Measurements from ENCODE around the gene TFDP1. TPM values are rescaled to one million over a fixed set of nuclear protein-coding genes. Genes with fewer than 3 reads are reported as not detected.
"Not testable (repeated sequence)": the region's sequence is repeated elsewhere in the genome, so short reads cannot be mapped to it uniquely, and the experiment has no call there.

Gene TFDP1
- total RNA-seq, 4 donors from 2014 or later: 30.7 to 42.2 (median 32.1) TPM

DNA sequence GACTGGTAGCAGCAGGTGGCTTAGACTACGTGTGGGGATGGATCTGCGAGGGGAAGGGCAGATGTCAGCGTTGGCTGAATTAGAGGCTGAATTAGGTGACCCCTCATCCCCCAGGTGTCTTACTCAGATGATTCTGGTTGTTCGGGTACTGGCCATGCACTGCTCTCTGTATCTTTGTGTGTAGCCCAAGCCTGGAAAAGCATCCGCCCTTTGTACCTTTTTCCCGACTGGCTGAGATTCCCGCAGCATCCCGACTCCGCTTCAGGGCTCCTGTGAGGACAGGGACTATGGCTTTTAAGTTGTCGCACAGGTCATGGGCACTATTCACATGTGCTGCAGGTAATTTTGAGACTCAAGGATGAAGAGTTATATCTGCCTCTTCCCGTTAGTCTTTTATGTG, 7.2 kb downstream of the TFDP1 start:
- no peak overlapping the region for H3K27ac ChIP-seq (replicated peaks in 1 of 4)
- TF ChIP-seq POLR2AphosphoS5 (IDR thresholded peaks at IDR 0.05) (no peak), POLR2A (IDR thresholded peaks at IDR 0.05; ENCODE audit: low read depth) (no peak), EP300 (IDR thresholded peaks at IDR 0.05) (no peak)
- TF ChIP-seq, protein P1, sequence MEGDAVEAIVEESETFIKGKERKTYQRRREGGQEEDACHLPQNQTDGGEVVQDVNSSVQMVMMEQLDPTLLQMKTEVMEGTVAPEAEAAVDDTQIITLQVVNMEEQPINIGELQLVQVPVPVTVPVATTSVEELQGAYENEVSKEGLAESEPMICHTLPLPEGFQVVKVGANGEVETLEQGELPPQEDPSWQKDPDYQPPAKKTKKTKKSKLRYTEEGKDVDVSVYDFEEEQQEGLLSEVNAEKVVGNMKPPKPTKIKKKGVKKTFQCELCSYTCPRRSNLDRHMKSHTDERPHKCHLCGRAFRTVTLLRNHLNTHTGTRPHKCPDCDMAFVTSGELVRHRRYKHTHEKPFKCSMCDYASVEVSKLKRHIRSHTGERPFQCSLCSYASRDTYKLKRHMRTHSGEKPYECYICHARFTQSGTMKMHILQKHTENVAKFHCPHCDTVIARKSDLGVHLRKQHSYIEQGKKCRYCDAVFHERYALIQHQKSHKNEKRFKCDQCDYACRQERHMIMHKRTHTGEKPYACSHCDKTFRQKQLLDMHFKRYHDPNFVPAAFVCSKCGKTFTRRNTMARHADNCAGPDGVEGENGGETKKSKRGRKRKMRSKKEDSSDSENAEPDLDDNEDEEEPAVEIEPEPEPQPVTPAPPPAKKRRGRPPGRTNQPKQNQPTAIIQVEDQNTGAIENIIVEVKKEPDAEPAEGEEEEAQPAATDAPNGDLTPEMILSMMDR (IDR thresholded peaks at IDR 0.05): no peak
- no peaks in the 10 kb centered on the region for H3K27me3 ChIP-seq
- no peaks in the 10 kb centered on the region for H3K9me3 ChIP-seq
- H3K4me1 ChIP-seq: peaks cover 0 to 20% (median 7%) of the 10 kb centered on the region in 4 donors
- WGBS: 91% methylated on average over 10 of the region's 11 CpGs
- H3K4me3 ChIP-seq: no peak overlapping the region
- intact Hi-C loops (cut with DNase I): no loop called here
- H3K36me3 ChIP-seq: peaks cover 0 to 50% (median 11%) of the 10 kb centered on the region in 4 donors
- DNase-seq (ENCODE audit: extremely low spot score): no peak

DNA sequence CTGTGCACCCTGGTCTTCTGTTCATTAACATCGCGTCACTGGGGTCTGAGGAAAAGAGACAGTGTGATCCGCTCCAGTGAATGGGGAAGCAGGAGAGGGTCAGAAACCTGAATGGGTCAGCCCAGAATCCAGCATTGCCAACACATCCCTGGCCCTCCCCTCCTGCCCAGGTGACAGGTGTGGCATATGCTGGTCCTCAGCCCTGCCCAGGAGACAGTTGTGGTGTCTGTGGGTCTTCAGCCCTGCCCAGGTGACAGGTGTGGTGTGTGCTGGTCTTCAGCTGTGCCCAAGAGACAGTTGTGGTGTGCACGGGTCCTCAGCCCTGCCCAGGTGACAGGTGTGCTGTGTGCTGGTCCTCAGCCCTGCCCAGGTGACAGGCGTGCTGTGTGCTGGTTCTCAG, 8.0 kb downstream of the TFDP1 start:
- no peak overlapping the region for H3K4me3 ChIP-seq
- 100% methylated on average over 4 of the region's 5 CpGs for WGBS
- H3K36me3 ChIP-seq: peaks cover 0 to 48% (median 12%) of the 10 kb centered on the region in 4 donors
- H3K9me3 ChIP-seq: no peaks in the 10 kb centered on the region
- no peaks in the 10 kb centered on the region for H3K27me3 ChIP-seq
- no peak for DNase-seq (ENCODE audit: extremely low spot score)
- intact Hi-C loops (cut with DNase I): no loop called here
- peaks cover 0 to 14% (median 4%) of the 10 kb centered on the region in 4 donors for H3K4me1 ChIP-seq
- H3K27ac ChIP-seq (replicated peaks in 1 of 4): no peak overlapping the region
- TF ChIP-seq POLR2A (IDR thresholded peaks at IDR 0.05; ENCODE audit: low read depth) (no peak), EP300 (IDR thresholded peaks at IDR 0.05) (no peak), POLR2AphosphoS5 (IDR thresholded peaks at IDR 0.05) (no peak)
- TF ChIP-seq, protein P1 (IDR thresholded peaks at IDR 0.05): no peak

DNA sequence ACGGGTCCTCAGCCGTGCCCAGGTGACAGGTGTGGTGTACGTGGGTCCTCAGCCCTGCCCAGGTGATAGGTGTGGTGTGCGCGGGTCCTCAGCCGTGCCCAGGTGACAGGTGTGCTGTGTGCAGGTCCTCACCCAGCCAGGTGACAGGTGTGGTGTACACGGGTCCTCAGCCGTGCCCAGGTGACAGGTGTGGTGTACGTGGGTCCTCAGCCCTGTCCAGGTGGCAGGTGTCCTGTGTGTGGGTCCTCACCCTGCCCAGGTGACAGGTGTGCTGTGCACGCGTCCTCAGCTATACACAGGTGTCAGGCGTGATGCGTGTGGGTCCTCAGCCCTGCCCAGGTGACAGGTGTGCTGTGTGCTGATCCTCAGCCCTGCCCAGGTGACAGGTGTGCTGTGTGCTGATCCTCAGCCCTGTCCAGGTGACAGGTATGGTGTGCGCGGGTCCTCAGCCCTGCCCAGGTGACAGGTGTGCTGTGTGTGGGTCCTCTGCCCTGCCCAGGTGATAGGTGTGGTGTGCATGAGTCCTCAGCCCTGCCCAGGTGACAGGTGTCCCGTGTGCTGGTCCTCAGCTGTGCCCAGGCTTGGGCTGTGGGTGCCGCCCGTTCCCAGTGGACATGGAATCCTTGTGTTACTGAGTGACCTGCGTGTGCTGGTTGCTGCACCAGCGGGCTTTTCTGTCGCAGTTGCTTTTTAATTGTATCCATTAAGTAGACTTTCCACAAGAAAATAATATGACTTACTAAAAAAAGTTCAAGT, 9.7 kb downstream of the TFDP1 start:
- H3K4me3 ChIP-seq; H3K4me1 ChIP-seq; H3K27me3 ChIP-seq; H3K9me3 ChIP-seq; H3K27ac ChIP-seq (replicated peaks in 1 of 4); intact Hi-C loops (cut with DNase I); DNase-seq (ENCODE audit: extremely low spot score): not testable (repeated sequence)
- WGBS: 96% methylated on average over 11 of the region's 21 CpGs
- peaks cover 0 to 48% (median 14%) of the 10 kb centered on the region in 4 donors for H3K36me3 ChIP-seq

DNA sequence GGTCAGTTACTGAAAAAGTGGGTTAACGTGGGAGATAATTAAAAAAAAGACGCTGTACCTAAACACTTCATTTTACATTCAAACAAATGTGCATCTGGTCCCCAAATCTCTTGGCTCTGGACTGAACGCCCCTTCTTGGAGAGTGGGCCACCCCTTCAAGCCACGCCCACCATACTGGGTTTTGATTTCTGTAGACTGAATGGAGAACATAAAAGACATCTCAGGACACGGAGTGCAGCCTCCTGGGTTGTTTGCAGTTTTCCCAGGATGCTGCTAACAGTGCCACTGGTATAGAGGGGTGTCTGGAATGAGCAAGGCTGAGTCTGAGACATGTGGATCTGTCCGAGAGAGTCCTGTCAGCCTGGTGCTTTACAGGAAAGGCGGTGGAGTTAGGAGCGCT, 10.6 kb downstream of the TFDP1 start:
- peaks cover 0 to under 1% (median 0%) of the 10 kb centered on the region in 4 donors for H3K4me1 ChIP-seq
- H3K9me3 ChIP-seq: no peaks in the 10 kb centered on the region
- DNase-seq (ENCODE audit: extremely low spot score): no peak
- TF ChIP-seq, protein P1 (IDR thresholded peaks at IDR 0.05): no peak
- peaks cover 0 to 48% (median 14%) of the 10 kb centered on the region in 4 donors for H3K36me3 ChIP-seq
- H3K27me3 ChIP-seq: no peaks in the 10 kb centered on the region
- 95% methylated on average over 8 of the region's 8 CpGs for WGBS
- intact Hi-C loops (cut with DNase I): no loop called here
- no peak overlapping the region for H3K27ac ChIP-seq (replicated peaks in 1 of 4)
- H3K4me3 ChIP-seq: no peak overlapping the region

DNA sequence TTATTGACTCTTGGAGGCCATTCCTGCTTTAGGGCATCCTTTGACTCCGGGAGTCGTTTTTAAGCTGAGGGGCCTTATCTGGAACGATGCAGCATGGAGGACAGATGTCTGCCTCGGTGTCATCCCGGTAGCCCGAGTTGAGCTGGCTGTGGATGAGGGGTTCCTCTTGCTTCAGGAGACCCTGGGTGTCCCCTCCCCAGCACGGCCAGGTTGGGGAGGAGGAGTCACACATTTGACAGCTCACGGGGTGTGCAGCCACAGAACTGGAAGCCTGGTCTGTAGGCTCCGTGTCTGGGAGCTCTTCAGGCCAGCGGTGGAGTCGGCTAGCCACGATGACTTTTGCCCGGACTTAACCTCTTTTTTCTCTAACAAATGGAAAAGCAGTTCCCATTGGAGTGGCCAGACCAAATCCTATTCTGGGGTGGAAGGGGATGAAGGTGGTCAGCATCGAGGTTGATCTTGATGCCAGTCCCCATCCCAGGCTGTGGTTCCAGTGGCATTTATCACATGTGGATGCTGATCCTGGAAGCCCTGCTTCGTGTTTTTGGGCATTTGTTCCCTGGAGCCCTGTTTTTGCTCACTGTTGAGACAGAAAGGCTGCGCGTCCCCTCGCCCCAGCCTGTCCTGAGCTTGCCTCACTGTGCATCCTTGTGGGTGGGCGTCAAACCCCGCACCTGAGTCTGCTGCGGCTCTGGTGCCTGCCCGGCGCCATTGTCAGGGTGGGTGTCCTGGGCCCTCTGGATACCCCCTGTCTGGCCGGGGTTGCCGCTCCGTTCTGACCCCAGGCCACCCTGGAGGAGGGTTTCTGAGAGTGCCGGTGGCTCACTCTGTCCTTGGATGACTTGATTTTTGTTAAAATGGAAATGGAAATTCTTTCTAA, 12.0 kb downstream of the TFDP1 start:
- Histone ChIP-seq H3K27ac (replicated peaks in 1 of 4) (no peak overlapping the region), H3K9me3 (no peaks in the 10 kb centered on the region), H3K4me1 (no peaks in the 10 kb centered on the region), H3K27me3 (no peaks in the 10 kb centered on the region), H3K36me3 (peaks cover 0 to 54% (median 17%) of the 10 kb centered on the region in 4 donors), H3K4me3 (no peak overlapping the region)
- TF ChIP-seq, protein P1 (IDR thresholded peaks at IDR 0.05): no peak
- TF ChIP-seq EP300 (IDR thresholded peaks at IDR 0.05) (no peak), POLR2A (IDR thresholded peaks at IDR 0.05; ENCODE audit: low read depth) (no peak), POLR2AphosphoS5 (IDR thresholded peaks at IDR 0.05) (no peak)
- 92% methylated on average over 25 of the region's 27 CpGs for WGBS
- intact Hi-C loops (cut with DNase I): no loop called here
- no peak for DNase-seq (ENCODE audit: extremely low spot score)
